HG02970 (cell line): ENCODE data around the gene PSPN.
"Not testable (repeated sequence)": the region's sequence is repeated elsewhere in the genome, so short reads cannot be mapped to it uniquely, and the experiment has no call there.

ENCODE experiments used
- ATAC-seq: cut with Tn5 transposase; IDR thresholded peaks from one replicate; pipeline ENCODE4 v1.9.1; 2021; ENCODE audit warnings: mild to moderate bottlenecking, moderate library complexity, moderate number of reproducible peaks; ENCODE audit not compliant: unreplicated experiment, low FRiP score

Gene PSPN

DNA sequence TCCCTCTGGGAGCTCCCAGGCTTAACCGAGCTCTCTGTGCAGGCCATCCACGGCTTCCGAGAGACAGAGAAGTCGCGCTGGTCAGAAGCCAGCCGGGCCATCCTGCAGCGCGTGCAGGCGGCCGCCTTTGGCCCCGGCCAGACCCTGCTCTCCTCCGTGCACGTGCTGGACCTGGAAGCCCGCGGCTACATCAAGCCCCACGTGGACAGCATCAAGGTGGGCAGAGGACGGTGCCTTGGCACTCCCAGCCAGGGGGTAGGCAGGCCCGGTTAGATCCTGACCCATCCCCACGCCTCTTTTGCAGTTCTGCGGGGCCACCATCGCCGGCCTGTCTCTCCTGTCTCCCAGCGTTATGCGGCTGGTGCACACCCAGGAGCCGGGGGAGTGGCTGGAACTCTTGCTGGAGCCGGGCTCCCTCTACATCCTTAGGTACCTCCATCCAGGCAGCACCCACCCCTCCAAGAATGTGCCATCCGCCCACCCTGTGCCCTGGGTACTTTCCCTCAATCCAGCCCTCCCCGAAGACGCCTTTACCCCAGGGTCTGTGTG is 1.5 kb downstream of the PSPN start:
- ATAC-seq, result no peak

DNA sequence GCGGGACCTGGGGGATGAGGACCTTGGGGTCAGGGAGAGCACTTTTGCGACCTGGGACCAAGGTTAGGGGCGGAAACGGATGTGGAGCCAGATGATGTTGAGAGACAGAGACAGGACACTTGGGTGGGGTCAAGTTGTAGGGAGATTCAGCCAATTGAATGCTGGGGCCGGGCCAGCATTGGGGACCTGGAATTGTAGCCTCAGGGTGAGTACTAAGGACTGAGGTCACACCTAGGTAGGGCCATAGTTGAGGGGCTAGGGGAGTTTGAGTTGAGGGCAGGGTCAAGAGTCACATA is 2.0 kb downstream of the PSPN start:
- ATAC-seq, result no peak

GRCh38 chr19:6373096-6373812 is 2.5 kb downstream of the PSPN start:
- ATAC-seq, result peak; percentile 51

DNA sequence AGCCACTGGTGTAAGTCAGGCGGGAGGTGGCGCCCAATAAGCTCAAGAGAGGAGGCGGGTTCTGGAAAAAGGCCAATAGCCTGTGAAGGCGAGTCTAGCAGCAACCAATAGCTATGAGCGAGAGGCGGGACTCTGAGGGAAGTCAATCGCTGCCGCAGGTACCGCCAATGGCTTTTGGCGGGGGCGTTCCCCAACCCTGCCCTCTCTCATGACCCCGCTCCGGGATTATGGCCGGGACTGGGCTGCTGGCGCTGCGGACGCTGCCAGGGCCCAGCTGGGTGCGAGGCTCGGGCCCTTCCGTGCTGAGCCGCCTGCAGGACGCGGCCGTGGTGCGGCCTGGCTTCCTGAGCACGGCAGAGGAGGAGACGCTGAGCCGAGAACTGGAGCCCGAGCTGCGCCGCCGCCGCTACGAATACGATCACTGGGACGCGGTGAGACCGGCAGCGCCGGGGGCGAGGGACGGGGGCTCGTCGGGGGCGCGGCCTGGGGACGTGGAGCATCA is 3.1 kb downstream of the PSPN start, which contains the start of gene ALKBH7:
Gene ALKBH7, plus strand, starts transcription at position 201 of the 502 bp plus-strand sequence. Its CDS starts 27 bp downstream, at position 228.
- peak; percentile 68 for ATAC-seq

- no peak for ATAC-seq
These were observed 11.4 kb downstream of the PSPN start for GRCh38 chr19:6364353-6364752.

DNA sequence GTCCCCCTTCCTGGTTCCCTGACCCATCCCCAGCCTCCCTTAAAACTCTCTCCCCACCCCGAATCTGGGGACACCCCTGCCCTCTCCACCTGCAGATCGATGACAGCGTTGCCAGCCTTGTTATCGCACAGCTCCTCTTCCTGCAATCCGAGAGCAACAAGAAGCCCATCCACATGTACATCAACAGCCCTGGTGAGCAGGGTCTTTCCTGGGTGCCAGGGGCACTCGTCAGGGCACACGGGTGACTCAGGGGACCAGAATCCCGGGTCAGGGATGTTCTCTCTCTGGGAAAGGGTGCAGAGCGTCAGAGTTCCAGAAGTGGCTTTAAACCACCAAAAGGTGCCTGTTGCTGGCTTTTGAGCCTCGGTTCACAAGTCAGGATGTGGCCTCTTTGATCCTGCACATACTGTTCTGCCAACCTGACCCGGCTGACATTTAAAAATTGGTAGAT is 13.4 kb downstream of the PSPN start:
- no peak for ATAC-seq

- ATAC-seq, result no peak
These were observed 13.7 kb downstream of the PSPN start for GRCh38 chr19:6362027-6362350.

DNA sequence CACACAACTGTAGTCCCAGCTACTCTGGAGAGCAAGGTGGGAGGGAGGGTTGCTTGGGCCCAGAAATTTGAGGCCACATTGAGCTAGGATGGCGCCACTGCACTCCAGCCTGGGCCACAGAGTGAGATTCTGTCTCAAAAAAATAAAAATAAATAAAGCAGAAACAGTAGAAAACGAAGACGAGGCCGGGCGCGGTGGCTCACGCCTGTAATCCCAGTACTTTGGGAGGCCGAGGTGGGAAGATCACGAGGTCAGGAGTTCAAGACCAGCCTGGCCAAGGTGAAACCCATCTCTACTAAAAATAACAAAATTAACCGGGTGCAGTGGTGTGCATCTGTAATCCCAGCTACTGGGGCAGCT is 14.9 kb downstream of the PSPN start:
- not testable (repeated sequence) for ATAC-seq

- not testable (repeated sequence) for ATAC-seq
These were observed 15.3 kb downstream of the PSPN start for GRCh38 chr19:6360445-6360844.

- ATAC-seq, result no peak
These were observed 16.0 kb downstream of the PSPN start for GRCh38 chr19:6359568-6360341.

GRCh38 chr19:6358003-6358402 is 17.7 kb downstream of the PSPN start:
- no peak for ATAC-seq

GRCh38 chr19:6357174-6357573 is 18.6 kb downstream of the PSPN start:
- ATAC-seq, result no peak

GRCh38 chr19:6355321-6356040 is 20.3 kb downstream of the PSPN start:
- ATAC-seq, result not testable (repeated sequence)

- no peak for ATAC-seq
These were observed 21.5 kb downstream of the PSPN start for GRCh38 chr19:6354098-6354674.

GRCh38 chr19:6352381-6353165 is 23.2 kb downstream of the PSPN start:
- ATAC-seq, result no peak

- no peak for ATAC-seq
These were observed 25.0 kb downstream of the PSPN start for GRCh38 chr19:6350688-6351087.

DNA sequence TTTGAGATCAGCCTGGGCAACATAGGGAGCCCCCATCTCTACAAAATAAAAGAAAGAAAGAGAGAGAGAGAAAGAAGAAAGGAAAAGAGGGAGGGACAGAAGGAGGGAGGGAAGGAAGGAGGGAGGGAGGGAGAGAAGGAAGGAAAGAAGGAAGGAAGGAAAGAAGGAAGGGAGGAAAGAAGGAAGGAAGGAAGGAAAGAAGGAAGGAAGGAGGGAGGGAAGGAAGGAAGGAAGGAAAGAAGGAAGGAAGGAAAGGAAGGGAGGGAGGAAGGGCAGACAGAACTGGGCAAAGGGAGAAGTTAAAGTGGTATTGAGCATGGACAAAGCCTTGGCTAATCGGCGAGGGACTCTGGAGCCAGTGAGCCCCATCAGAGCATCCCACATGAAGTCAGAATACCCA is 26.5 kb downstream of the PSPN start:
- ATAC-seq, result not testable (repeated sequence)

DNA sequence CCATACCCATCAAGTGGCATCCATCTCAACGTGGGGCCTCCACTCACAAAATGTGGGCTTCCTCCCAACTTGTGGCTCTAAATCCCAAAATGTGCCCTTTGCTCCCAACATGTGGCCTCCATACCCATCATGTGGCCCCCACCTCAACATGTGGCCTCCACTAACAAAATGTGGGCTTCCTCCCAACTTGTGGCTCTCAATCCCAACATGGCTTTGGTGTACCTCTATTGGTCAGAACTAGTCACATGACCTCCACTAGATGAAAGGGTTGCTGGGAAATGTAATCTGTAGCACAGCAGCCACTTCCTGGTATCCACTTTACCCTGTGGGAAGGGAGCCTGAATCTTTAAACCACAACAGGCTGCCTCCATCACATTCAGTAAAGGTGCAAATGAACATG is 32.3 kb downstream of the PSPN start:
- ATAC-seq, result no peak

GRCh38 chr19:6340493-6341201 is 35.1 kb downstream of the PSPN start:
- no peak for ATAC-seq
